ENCODE data around the gene TFAP2A. TPM values are rescaled to one million over a fixed set of nuclear protein-coding genes. Genes with fewer than 3 reads are reported as not detected.

Gene TFAP2A
- total RNA-seq, 1 experiment from 2014 or later = 0.42 TPM

DNA sequence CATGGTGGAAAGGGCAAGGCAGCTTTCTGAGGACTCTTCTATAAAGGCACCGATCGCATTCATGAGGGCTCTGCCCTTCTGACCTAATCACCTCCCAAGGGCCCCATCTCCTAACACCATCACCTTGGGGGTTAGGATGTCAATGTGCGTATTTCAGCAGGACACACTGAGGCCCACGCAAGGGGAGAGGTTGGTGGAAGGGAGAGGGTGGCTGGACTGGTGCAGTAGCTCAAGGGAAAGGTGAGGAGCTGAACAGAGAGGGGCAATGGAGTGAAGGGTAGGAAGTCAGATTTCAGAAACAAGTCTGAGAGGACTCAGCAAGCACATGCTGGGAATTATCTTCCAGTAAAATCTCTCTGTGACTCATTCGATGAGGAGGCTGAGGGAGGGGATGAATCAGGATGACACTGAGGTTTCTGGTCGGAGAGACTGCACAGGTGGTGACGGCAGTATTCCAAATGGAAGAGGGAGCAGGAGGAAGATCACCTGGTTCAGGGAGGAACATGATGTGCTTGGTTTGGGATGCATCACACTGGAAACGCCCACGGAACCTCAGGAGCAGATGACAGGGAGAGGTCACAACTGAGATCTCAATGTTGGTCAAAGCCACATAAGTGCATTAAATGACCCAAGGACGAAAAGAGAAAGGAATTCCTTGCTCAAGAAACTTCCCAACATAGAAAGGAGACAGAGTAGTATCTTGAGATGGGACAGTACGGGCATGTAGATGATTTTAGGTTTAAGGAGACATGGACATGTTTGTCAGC is 67.1 kb downstream of the TFAP2A start:
- ChIA-PET POLR2A (interaction anchor here (0.6 kb wide), 1 partner anchor 233 kb away, joined by 5 read pairs; no protein-coding TSS in a partner anchor), CTCF (no interaction called here)
- ATAC-seq (no peak), DNase-seq (ENCODE audit: low spot score) (no peak)
- Mint-ChIP-seq H3K27me3 (ENCODE audit: low read depth) (no peaks in the 10 kb centered on the region; the same call in 1 of the 2 replicates), H3K4me1 (no peaks in the 10 kb centered on the region), H3K9me3 (peaks cover 10% of the 10 kb centered on the region), H3K27ac (no peak overlapping the region), H3K4me3 (no peak overlapping the region), H3K36me3 (no peaks in the 10 kb centered on the region)
- no peak for TF ChIP-seq MYBL2 (CRISPR knock-in tag; IDR thresholded peaks at IDR 0.05)
- TF ChIP-seq TEAD1 (CRISPR knock-in tag; IDR thresholded peaks at IDR 0.05) = no peak
- TF ChIP-seq, protein P1, sequence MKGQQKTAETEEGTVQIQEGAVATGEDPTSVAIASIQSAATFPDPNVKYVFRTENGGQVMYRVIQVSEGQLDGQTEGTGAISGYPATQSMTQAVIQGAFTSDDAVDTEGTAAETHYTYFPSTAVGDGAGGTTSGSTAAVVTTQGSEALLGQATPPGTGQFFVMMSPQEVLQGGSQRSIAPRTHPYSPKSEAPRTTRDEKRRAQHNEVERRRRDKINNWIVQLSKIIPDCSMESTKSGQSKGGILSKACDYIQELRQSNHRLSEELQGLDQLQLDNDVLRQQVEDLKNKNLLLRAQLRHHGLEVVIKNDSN (CRISPR knock-in tag; IDR thresholded peaks at IDR 0.05) = no peak
- no peak for TF ChIP-seq NFYB (CRISPR knock-in tag; conservative IDR thresholded peaks at IDR 0.05; ENCODE audit: low read depth)
- TF ChIP-seq CBFB (CRISPR knock-in tag; IDR thresholded peaks at IDR 0.05; ENCODE audit: low read depth) = no peak
- TF ChIP-seq, protein P2, sequence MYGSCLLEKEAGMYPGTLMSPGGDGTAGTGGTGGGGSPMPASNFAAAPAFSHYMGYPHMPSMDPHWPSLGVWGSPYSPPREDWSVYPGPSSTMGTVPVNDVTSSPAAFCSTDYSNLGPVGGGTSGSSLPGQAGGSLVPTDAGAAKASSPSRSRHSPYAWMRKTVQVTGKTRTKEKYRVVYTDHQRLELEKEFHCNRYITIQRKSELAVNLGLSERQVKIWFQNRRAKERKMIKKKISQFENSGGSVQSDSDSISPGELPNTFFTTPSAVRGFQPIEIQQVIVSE (CRISPR knock-in tag; IDR thresholded peaks at IDR 0.05; ENCODE audit: borderline replicate concordance) = no peak
- TF ChIP-seq, protein P3, sequence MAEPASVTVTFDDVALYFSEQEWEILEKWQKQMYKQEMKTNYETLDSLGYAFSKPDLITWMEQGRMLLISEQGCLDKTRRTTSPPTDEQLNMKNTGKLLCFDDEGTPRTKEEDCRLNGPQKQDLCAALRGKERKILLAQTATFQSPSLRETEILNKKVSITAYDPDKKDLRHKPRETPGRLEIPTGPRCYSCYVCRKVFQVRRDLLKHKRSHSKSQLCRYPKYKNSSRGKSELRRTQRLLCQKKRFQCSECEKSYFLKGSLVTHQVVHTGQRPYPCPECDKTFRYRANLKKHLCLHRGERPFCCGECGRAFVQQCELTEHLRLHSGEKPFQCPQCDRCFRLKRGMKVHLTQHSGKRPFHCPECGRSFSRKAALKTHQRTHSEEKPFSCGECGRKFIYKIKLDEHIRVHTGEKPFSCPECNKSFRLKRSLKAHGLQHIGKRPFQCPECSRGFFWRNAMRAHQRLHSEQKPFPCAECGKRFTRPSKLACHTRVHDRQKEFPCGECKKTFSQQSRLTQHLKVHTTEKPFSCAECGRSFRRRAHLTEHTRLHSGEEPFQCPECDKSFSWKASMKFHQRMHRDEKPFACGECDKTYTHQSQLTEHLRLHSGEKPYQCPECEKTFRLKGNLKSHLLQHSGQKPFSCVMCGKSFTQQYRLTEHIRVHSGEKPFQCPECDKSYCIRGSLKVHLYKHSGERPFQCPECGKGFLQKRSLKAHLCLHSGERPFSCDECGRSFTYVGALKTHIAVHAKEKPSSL (CRISPR knock-in tag; conservative IDR thresholded peaks at IDR 0.05) = no peak
- TF ChIP-seq RELA (CRISPR knock-in tag; IDR thresholded peaks at IDR 0.05; ENCODE audit: borderline replicate concordance) = no peak
- TF ChIP-seq, protein P4, sequence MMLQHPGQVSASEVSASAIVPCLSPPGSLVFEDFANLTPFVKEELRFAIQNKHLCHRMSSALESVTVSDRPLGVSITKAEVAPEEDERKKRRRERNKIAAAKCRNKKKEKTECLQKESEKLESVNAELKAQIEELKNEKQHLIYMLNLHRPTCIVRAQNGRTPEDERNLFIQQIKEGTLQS (CRISPR knock-in tag; conservative IDR thresholded peaks at IDR 0.05) = no peak
- no peak for TF ChIP-seq FOXK1 (CRISPR knock-in tag; IDR thresholded peaks at IDR 0.05)
- TF ChIP-seq, protein P5, sequence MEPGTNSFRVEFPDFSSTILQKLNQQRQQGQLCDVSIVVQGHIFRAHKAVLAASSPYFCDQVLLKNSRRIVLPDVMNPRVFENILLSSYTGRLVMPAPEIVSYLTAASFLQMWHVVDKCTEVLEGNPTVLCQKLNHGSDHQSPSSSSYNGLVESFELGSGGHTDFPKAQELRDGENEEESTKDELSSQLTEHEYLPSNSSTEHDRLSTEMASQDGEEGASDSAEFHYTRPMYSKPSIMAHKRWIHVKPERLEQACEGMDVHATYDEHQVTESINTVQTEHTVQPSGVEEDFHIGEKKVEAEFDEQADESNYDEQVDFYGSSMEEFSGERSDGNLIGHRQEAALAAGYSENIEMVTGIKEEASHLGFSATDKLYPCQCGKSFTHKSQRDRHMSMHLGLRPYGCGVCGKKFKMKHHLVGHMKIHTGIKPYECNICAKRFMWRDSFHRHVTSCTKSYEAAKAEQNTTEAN (CRISPR knock-in tag; IDR thresholded peaks at IDR 0.05) = no peak
- no peak for TF ChIP-seq SP1 (CRISPR knock-in tag; conservative IDR thresholded peaks at IDR 0.05)
- TF ChIP-seq, protein P6, sequence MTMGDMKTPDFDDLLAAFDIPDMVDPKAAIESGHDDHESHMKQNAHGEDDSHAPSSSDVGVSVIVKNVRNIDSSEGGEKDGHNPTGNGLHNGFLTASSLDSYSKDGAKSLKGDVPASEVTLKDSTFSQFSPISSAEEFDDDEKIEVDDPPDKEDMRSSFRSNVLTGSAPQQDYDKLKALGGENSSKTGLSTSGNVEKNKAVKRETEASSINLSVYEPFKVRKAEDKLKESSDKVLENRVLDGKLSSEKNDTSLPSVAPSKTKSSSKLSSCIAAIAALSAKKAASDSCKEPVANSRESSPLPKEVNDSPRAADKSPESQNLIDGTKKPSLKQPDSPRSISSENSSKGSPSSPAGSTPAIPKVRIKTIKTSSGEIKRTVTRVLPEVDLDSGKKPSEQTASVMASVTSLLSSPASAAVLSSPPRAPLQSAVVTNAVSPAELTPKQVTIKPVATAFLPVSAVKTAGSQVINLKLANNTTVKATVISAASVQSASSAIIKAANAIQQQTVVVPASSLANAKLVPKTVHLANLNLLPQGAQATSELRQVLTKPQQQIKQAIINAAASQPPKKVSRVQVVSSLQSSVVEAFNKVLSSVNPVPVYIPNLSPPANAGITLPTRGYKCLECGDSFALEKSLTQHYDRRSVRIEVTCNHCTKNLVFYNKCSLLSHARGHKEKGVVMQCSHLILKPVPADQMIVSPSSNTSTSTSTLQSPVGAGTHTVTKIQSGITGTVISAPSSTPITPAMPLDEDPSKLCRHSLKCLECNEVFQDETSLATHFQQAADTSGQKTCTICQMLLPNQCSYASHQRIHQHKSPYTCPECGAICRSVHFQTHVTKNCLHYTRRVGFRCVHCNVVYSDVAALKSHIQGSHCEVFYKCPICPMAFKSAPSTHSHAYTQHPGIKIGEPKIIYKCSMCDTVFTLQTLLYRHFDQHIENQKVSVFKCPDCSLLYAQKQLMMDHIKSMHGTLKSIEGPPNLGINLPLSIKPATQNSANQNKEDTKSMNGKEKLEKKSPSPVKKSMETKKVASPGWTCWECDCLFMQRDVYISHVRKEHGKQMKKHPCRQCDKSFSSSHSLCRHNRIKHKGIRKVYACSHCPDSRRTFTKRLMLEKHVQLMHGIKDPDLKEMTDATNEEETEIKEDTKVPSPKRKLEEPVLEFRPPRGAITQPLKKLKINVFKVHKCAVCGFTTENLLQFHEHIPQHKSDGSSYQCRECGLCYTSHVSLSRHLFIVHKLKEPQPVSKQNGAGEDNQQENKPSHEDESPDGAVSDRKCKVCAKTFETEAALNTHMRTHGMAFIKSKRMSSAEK (CRISPR knock-in tag; IDR thresholded peaks at IDR 0.05; ENCODE audit: borderline replicate concordance) = no peak
- TF ChIP-seq SMAD4 (CRISPR knock-in tag; IDR thresholded peaks at IDR 0.05) = no peak

Small RNA genes lying within 50 kb of the gene (microRNA-seq; reads per million reads assigned to microRNA genes)
- gene MIR5689 (ENCODE audit: borderline number of aligned reads) = not detected

Other genes starting within 250 kb of the TFAP2A start
- gene GCNT2, start 106.3 kb upstream of the TFAP2A start, total RNA-seq (2021) = 51.2 to 66.7 TPM (median 62.7 TPM) in 3 replicates

Measured in WTC11 (cell line).